Peyer's patch (tissue), 4 donors: ENCODE results near the gene SPDYE6. TPM values are rescaled to one million over a fixed set of nuclear protein-coding genes. Genes with fewer than 3 reads are reported as not detected.
"Not testable (repeated sequence)": the region's sequence is repeated elsewhere in the genome, so short reads cannot be mapped to it uniquely, and the experiment has no call there.

Source experiments
- DNase-seq, 3 donors: peaks; one replicate each; pipeline ENCODE4 v3.0.0-alpha.2; 2017 to 2019
- H3K27ac ChIP-seq, 4 donors: fragments of 200-600 bp; sonication (generic); one replicate each; pipeline ENCODE4 v1.5.1; 2016 to 2019
- H3K27me3 ChIP-seq, 2 donors: fragments of 200-600 bp; sonication (generic); one replicate each; pipeline ENCODE4 v1.5.1; 2019
- H3K36me3 ChIP-seq, 3 donors: fragments of 200-600 bp; sonication (generic); one replicate each; pipeline ENCODE4 v1.5.1; 2016 to 2019
- H3K4me1 ChIP-seq, 4 donors: fragments of 200-600 bp; sonication (generic); one replicate each; pipeline ENCODE4 v1.5.1; 2016 to 2019
- H3K4me3 ChIP-seq, 4 donors: fragments of 200-600 bp; sonication (generic); 1 replicate in 3 of 4; 2 replicates in 1 of 4; pipeline ENCODE4 v1.5.1; 2016 to 2019; ENCODE audit warnings: mild to moderate bottlenecking in 1 of 4
- H3K9me3 ChIP-seq, 4 donors: fragments of 200-600 bp; sonication (generic); one replicate each; pipeline ENCODE4 v1.5.1; 2016 to 2019; ENCODE audit warnings: mild to moderate bottlenecking in 1 of 4
- CTCF ChIP-seq, 6 experiments: fragments of 450-650 bp in 4 of 6; fragments of 200-600 bp in 2 of 6; sonication (generic) in 1 of 6; IDR thresholded peaks; one replicate each; pipeline ENCODE4 v1.5.1; 2017 to 2019; ENCODE audit warnings: antibody characterized with exemption in 6 of 6, mild to moderate bottlenecking in 3 of 6, moderate library complexity in 1 of 6
- POLR2A ChIP-seq, 2 donors: fragments of 450-650 bp; IDR thresholded peaks; one replicate each; pipeline ENCODE4 v1.5.1; 2017; ENCODE audit warnings: antibody characterized with exemption in 2 of 2, mild to moderate bottlenecking in 2 of 2, moderate library complexity in 2 of 2
- total RNA-seq, 4 donors: library from RNA; depleted of rRNA; stranded (reverse); fragments of >200 nt; gene quantifications; one replicate each; pipeline ENCODE4 v1.1.0, GENCODE V29; 2016

The SPDYE6 gene
- total RNA-seq, 4 donors from 2014 or later: not detected

DNA sequence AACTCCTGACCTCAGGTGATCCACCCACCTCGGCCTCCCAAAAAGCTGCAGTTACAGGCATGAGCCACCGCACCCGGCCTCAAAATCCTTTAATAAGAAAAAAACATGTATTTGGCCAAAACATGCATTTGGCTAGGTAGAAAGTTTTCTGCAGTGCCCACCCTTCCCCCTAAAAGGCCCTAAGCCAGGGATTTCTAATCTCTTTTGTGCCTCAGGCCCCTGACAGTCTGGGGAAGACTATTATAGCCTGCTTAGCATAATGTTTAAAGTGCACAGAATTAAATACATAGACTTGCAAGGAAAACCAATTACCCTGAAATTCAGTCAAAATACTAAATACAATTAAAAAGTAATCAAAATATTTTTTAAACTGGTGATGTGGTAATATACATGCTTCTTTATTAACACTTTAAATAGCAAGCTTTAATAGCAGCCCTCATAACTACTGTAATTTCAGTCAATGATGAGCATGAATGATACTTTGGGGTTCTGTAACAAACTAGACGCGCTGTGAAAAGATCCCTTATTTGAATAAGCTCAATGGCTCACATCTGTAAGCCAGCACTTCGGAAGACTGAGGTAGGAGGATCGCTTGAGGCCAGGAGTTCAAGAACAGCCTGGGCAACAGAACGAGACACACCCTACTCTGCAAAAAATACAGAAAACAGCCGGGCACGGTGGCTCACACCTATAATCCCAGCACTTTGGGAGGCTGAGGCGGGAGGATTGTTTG, 29.9 kb downstream of the SPDYE6 start:
- Histone ChIP-seq H3K36me3 (no peaks in the 10 kb centered on the region), H3K9me3 (no peaks in the 10 kb centered on the region), H3K27me3 (no peaks in the 10 kb centered on the region), H3K27ac (no peak overlapping the region), H3K4me1 (peaks cover 0 to 5% (median 0%) of the 10 kb centered on the region in 4 donors), H3K4me3 (no peak overlapping the region)
- TF ChIP-seq CTCF (IDR thresholded peaks at IDR 0.05) (no peak), POLR2A (IDR thresholded peaks at IDR 0.05) (no peak)
- DNase-seq: no peak

DNA sequence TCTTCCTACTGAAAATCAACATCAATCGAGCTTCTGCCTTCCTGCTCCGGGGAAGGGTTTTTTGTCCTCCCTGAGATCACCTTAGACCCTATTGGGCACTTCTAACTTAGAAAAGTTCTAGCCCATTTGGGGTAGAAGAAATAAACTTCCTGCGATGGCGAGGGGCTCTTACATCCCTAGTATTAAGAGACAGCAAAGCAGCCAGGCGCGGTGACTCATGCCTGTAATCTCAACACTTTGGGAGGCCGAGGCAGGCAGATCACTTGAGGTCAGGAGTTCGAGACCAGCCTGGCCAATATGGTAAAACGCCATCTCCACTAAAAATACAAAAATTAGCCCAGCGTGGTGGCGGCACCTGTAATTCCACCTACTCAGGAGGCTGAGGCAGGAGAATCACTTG, 31.1 kb downstream of the SPDYE6 start:
- not testable (repeated sequence) for H3K27ac ChIP-seq

GRCh38 chr7:102323914-102324195, 32.4 kb downstream of the SPDYE6 start:
- Histone ChIP-seq H3K4me1 (peaks cover 0 to 5% (median 0%) of the 10 kb centered on the region in 4 donors), H3K27me3 (no peaks in the 10 kb centered on the region), H3K4me3 (no peak overlapping the region), H3K9me3 (no peaks in the 10 kb centered on the region), H3K36me3 (no peaks in the 10 kb centered on the region), H3K27ac (no peak overlapping the region)
- TF ChIP-seq POLR2A (IDR thresholded peaks at IDR 0.05): no peak
- TF ChIP-seq CTCF (IDR thresholded peaks at IDR 0.05): no peak
- DNase-seq: no peak

More for the DNA sequence above, 31.1 kb downstream of the SPDYE6 start:
- H3K36me3 ChIP-seq, H3K4me3 ChIP-seq, H3K27me3 ChIP-seq, DNase-seq, H3K9me3 ChIP-seq, H3K4me1 ChIP-seq: not testable (repeated sequence)

- no peaks in the 10 kb centered on the region for H3K9me3 ChIP-seq
- no peak overlapping the region for H3K27ac ChIP-seq
- TF ChIP-seq CTCF (IDR thresholded peaks at IDR 0.05) (no peak), POLR2A (IDR thresholded peaks at IDR 0.05) (no peak)
- no peak for DNase-seq
- peaks cover 0 to 3% (median 0%) of the 10 kb centered on the region in 3 donors for H3K36me3 ChIP-seq
- H3K4me1 ChIP-seq: peaks cover 0 to 5% (median 0%) of the 10 kb centered on the region in 4 donors
- H3K4me3 ChIP-seq: no peak overlapping the region
- H3K27me3 ChIP-seq: no peaks in the 10 kb centered on the region
Observed at GRCh38 chr7:102322202-102322715, 34.0 kb downstream of the SPDYE6 start.

DNA sequence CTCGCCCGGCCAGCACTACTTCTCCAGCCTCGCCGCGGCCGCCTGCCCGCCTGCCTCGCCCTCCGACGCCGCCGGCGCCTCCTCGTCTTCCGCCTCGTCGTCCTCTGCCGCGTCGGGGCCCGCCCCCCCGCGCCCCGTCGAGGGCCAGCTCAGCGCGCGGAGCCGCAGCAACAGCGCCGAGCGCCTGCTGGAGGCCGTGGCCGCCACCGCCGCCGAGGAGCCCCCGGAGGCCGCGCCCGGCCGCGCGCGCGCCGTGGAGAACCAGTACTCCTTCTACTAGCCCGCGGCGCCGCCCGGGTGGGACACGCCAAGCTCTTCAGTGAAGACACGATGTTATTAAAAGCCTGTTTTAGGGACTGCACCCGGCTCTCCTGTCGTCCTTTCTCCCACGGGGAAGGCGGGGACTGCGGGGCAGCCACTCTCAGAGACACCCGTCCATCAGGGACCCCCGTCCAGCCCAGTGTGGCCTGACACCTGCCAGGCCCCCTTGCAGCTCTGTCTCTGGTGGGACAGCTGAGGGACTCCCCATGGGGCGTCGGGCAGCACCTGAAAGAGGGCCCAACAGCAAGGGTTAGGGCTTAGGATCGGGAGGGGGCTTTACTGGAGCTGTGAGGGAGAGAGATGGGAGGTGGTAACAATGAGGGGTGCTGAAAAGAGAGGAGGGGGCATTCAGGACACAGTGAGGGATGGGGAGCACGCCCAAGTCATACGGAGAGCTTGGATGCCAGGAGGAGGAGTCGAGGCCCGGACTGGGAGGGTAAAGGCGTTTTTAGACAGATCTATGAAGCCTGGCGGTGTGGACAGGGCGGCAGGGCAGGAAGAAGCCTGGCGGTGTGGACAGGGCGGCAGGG, 34.7 kb downstream of the SPDYE6 start:
- H3K4me1 ChIP-seq: peaks cover 0 to 5% (median 0%) of the 10 kb centered on the region in 4 donors
- no peak overlapping the region for H3K27ac ChIP-seq
- no peaks in the 10 kb centered on the region for H3K9me3 ChIP-seq
- H3K27me3 ChIP-seq: no peaks in the 10 kb centered on the region
- DNase-seq: peak in 1 of 3 donors; percentile 55
- TF ChIP-seq CTCF (IDR thresholded peaks at IDR 0.05) (no peak), POLR2A (IDR thresholded peaks at IDR 0.05) (no peak)
- peak overlapping the region in 1 of 4 donors; percentile 29 for H3K4me3 ChIP-seq
- peaks cover 0 to 3% (median 0%) of the 10 kb centered on the region in 3 donors for H3K36me3 ChIP-seq
